K562 (cell line): Measurements from ENCODE around the gene LAPTM4A. TPM values are rescaled to one million over a fixed set of nuclear protein-coding genes. Genes with fewer than 3 reads are reported as not detected.
A peak's percentile ranks its signal among the peaks of the same experiment; 100 is the strongest.

Experiments
- ARID1B ChIP-seq: fragments of 450-650 bp; IDR thresholded peaks from 2 replicates; pipeline ENCODE4 v1.6.1; 2016; ENCODE audit warnings: antibody characterized with exemption, mild to moderate bottlenecking, inconsistent platforms
- CEBPB ChIP-seq: fragments of 450-650 bp; IDR thresholded peaks from 2 replicates; pipeline ENCODE4 v1.6.1; 2016; ENCODE audit warnings: missing genetic modification characterization, missing compliant biosample characterization
- CHCHD3 ChIP-seq: fragments of 250-450 bp; sonication (Bioruptor Pico); IDR thresholded peaks from 2 replicates; pipeline ENCODE4 v2.1.2; 2022; ENCODE audit warnings: mild to moderate bottlenecking
- CXXC5 ChIP-seq: fragments of 250-450 bp; sonication (Bioruptor Pico); IDR thresholded peaks from 2 replicates; pipeline ENCODE4 v1.8.0; 2022; ENCODE audit warnings: inconsistent platforms, mild to moderate bottlenecking, moderate library complexity
- EP300 ChIP-seq: IDR thresholded peaks from 2 replicates; pipeline ENCODE4 v1.6.1; 2012; ENCODE audit warnings: low read length, improper control_type of control experiment
- HDAC2 ChIP-seq: fragments of 450-650 bp; IDR thresholded peaks from 2 replicates; pipeline ENCODE4 v1.6.1; 2016; ENCODE audit warnings: mild to moderate bottlenecking
- HEY1 ChIP-seq: fragments of 250-450 bp; sonication (Bioruptor Pico); IDR thresholded peaks from 2 replicates; pipeline ENCODE4 v1.5.0; 2020; ENCODE audit warnings: mild to moderate bottlenecking, moderate library complexity, borderline replicate concordance
- HMG20B ChIP-seq: fragments of 250-450 bp; sonication (Bioruptor Pico); IDR thresholded peaks from 2 replicates; pipeline ENCODE4 v1.5.0; 2021; ENCODE audit warnings: mild to moderate bottlenecking
- KLF16 ChIP-seq: IDR thresholded peaks from 2 replicates; pipeline ENCODE4 v1.6.1; 2016; ENCODE audit warnings: antibody characterized with exemption
- MCM3 ChIP-seq: fragments of 450-650 bp; IDR thresholded peaks from 2 replicates; pipeline ENCODE4 v1.6.1; 2016
- MTA1 ChIP-seq: fragments of 450-650 bp; IDR thresholded peaks from 2 replicates; pipeline ENCODE4 v1.6.1; 2017; ENCODE audit warnings: borderline replicate concordance
- MYC ChIP-seq, 2 experiments: fragments of 250-450 bp in 1 of 2; sonication (Bioruptor Pico) in 1 of 2; IDR thresholded peaks; 2 replicates each; pipeline versions ENCODE4 v1.5.1 to v1.6.1; 2012 to 2021; ENCODE audit warnings: low read depth in 2 of 2, borderline replicate concordance in 1 of 2, improper control_type of control experiment in 1 of 2, low read length in 1 of 2, mild to moderate bottlenecking in 1 of 2, moderate library complexity in 1 of 2
- NCOR1 ChIP-seq: fragments of 450-650 bp; IDR thresholded peaks from 2 replicates; pipeline ENCODE4 v1.6.1; 2016; ENCODE audit warnings: mild to moderate bottlenecking, moderate library complexity
- NR2C1 ChIP-seq, 2 experiments: fragments of 450-650 bp; IDR thresholded peaks; 2 replicates each; pipeline ENCODE4 v1.6.1; 2017; ENCODE audit warnings: mild to moderate bottlenecking in 2 of 2, antibody characterized with exemption in 1 of 2, inconsistent platforms in 1 of 2, missing compliant biosample characterization in 1 of 2, missing genetic modification characterization in 1 of 2
- PHB ChIP-seq: fragments of 250-450 bp; sonication (Bioruptor Pico); IDR thresholded peaks from 2 replicates; pipeline ENCODE4 v1.5.0; 2021
- RCOR1 ChIP-seq, 2 experiments: IDR thresholded peaks; 2 replicates each; pipeline ENCODE4 v1.6.1; 2012; ENCODE audit warnings: low read depth in 2 of 2, low read length in 2 of 2, borderline replicate concordance in 1 of 2, improper control_type of control experiment in 1 of 2
- RNF2 ChIP-seq: sonication (generic); IDR thresholded peaks from 2 replicates; pipeline ENCODE4 v1.6.1; 2016
- SRF ChIP-seq, 2 experiments: fragments of 250-450, 450-650 bp in 1 of 2; sonication (Bioruptor Pico) in 1 of 2; sonication (generic) in 1 of 2; formaldehyde crosslinking; IDR thresholded peaks; 2 replicates each; pipeline versions ENCODE4 v1.5.0 to v1.5.1; 2020 to 2022; ENCODE audit warnings: mild to moderate bottlenecking in 1 of 2, missing genetic modification reagents in 1 of 2
- polyA plus RNA-seq, 8 experiments: library from polyadenylated mRNA; depleted of rRNA in 4 of 8; stranded (reverse) in 5 of 8; unstranded in 3 of 8; fragments of >200 nt; fragmentation: Nextera tagmentation in 2 of 8; fragmentation: Illumina TruSeq in 1 of 8; extraction: Ambion mirVana in 2 of 8; extraction: Trizol in 1 of 8; gene quantifications; 2 replicates each; pipeline versions ENCODE4 v1.2.1 to v1.2.3, GENCODE V29; 2011 to 2014; ENCODE audit warnings: inconsistent platforms in 1 of 8, missing spikeins in 1 of 8
- total RNA-seq, 7 experiments: library from RNA; depleted of rRNA in 6 of 7; stranded (reverse); fragments of >200 nt in 6 of 7; fragmentation: Illumina TruSeq in 2 of 7; extraction: Trizol in 2 of 7; gene quantifications; 2 replicates each; pipeline versions ENCODE4 v1.2.1 to v1.2.3, GENCODE V29; 2011 to 2021; ENCODE audit warnings: low replicate concordance in 1 of 7
- TF ChIP-seq, protein P1 (sequence below): IDR thresholded peaks from 3 replicates; pipeline ENCODE4 v1.6.1; 2011; ENCODE audit warnings: borderline replicate concordance, mild to moderate bottlenecking, moderate library complexity; ENCODE audit not compliant: insufficient read length; ENCODE audit errors: extremely low read depth
- TF ChIP-seq, protein P2 (sequence below): sonication (generic); formaldehyde crosslinking; IDR thresholded peaks from 2 replicates; pipeline ENCODE4 v1.8.1; 2023; ENCODE audit warnings: mild to moderate bottlenecking, missing genetic modification reagents, moderate library complexity
- TF ChIP-seq, protein P3 (sequence below): IDR thresholded peaks from 2 replicates; pipeline ENCODE4 v1.6.1; 2014; ENCODE audit warnings: antibody characterized with exemption
- TF ChIP-seq, protein P4 (sequence below): fragments of 450-650 bp; formaldehyde crosslinking; IDR thresholded peaks from 2 replicates; pipeline ENCODE4 v1.4.0; 2022; ENCODE audit warnings: mild to moderate bottlenecking, moderate library complexity

Gene LAPTM4A
- total and polyA plus RNA-seq, 9 of the 15 experiments (the other 6 are each of a cell fraction or from before 2014, with no cell fraction given), result 13.4 to 157 (median 50.1) TPM

DNA sequence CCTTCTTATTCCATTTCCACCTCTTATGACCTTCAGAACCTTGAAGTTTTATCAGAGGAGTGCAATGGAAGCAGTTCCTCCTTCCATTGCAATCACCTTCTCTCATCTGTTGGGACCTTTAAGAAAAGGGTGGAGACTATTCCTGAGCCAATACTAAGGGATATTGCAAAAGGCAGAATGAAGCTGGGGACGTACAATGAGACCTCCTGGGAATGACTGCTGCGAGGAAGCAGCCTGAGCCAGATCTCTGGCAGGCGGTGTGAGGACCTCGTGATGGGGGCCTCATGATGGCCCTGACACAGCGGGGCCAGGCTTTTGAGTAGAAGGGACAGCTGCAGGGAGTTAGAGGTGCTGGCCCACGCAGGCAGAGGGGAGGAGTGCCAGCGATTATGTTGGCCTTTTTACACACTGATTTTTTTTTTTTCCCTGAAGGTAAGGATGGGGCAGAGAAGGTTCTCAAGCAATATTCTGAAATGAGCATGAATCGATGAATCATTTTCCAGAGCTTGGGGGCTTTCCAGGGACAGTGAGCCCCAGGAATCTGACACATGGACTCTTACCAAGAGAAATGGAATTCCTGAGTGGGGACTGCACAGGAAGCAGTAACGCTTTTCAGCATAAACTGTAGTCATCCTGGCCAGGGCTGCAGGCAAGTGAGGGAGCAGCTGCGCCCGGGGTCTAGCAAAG is 40.0 kb upstream of the LAPTM4A start (continued):
- TF ChIP-seq, protein P1, sequence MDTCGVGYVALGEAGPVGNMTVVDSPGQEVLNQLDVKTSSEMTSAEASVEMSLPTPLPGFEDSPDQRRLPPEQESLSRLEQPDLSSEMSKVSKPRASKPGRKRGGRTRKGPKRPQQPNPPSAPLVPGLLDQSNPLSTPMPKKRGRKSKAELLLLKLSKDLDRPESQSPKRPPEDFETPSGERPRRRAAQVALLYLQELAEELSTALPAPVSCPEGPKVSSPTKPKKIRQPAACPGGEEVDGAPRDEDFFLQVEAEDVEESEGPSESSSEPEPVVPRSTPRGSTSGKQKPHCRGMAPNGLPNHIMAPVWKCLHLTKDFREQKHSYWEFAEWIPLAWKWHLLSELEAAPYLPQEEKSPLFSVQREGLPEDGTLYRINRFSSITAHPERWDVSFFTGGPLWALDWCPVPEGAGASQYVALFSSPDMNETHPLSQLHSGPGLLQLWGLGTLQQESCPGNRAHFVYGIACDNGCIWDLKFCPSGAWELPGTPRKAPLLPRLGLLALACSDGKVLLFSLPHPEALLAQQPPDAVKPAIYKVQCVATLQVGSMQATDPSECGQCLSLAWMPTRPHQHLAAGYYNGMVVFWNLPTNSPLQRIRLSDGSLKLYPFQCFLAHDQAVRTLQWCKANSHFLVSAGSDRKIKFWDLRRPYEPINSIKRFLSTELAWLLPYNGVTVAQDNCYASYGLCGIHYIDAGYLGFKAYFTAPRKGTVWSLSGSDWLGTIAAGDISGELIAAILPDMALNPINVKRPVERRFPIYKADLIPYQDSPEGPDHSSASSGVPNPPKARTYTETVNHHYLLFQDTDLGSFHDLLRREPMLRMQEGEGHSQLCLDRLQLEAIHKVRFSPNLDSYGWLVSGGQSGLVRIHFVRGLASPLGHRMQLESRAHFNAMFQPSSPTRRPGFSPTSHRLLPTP, result no peak
- TF ChIP-seq RNF2 (no peak), RCOR1 (IDR thresholded peaks at IDR 0.05; ENCODE audit: borderline replicate concordance in 1 of 2, low read depth in 2 of 2, low read length in 2 of 2) (peak in 1 of 2 experiments; percentile 46; a peak in 1 of 4 replicates), HMG20B (CRISPR knock-in tag) (no peak), CHCHD3 (CRISPR knock-in tag) (no peak), MYC (IDR thresholded peaks at IDR 0.05; ENCODE audit: low read depth, low read length) (peak; percentile 62; the same call in 1 of the 2 replicates), MYC (CRISPR knock-in tag; IDR thresholded peaks at IDR 0.05; ENCODE audit: borderline replicate concordance, low read depth) (no peak), NCOR1 (peak; percentile 28; the same call in 1 of the 2 replicates), CEBPB (tag) (peak; percentile 80), HEY1 (CRISPR knock-in tag) (0 out of 2 replicates have a peak, but pooled peaks have one; percentile 23), NR2C1 (IDR thresholded peaks at IDR 0.05) (no peak), NR2C1 (tag; IDR thresholded peaks at IDR 0.05) (0 out of 2 replicates have a peak, but pooled peaks have one; percentile 0), CXXC5 (CRISPR knock-in tag) (peak; percentile 41), EP300 (peak; percentile 83), HDAC2 (no peak), MTA1 (0 out of 2 replicates have a peak, but pooled peaks have one; percentile 6), SRF (CRISPR knock-in tag; IDR thresholded peaks at IDR 0.05) (no peak), PHB (no peak), ARID1B (peak; percentile 80), MCM3 (no peak), KLF16 (peak; percentile 55; the same call in 1 of the 2 replicates)
- TF ChIP-seq, protein P2, sequence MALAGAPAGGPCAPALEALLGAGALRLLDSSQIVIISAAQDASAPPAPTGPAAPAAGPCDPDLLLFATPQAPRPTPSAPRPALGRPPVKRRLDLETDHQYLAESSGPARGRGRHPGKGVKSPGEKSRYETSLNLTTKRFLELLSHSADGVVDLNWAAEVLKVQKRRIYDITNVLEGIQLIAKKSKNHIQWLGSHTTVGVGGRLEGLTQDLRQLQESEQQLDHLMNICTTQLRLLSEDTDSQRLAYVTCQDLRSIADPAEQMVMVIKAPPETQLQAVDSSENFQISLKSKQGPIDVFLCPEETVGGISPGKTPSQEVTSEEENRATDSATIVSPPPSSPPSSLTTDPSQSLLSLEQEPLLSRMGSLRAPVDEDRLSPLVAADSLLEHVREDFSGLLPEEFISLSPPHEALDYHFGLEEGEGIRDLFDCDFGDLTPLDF (CRISPR knock-in tag), result no peak
- TF ChIP-seq, protein P3, sequence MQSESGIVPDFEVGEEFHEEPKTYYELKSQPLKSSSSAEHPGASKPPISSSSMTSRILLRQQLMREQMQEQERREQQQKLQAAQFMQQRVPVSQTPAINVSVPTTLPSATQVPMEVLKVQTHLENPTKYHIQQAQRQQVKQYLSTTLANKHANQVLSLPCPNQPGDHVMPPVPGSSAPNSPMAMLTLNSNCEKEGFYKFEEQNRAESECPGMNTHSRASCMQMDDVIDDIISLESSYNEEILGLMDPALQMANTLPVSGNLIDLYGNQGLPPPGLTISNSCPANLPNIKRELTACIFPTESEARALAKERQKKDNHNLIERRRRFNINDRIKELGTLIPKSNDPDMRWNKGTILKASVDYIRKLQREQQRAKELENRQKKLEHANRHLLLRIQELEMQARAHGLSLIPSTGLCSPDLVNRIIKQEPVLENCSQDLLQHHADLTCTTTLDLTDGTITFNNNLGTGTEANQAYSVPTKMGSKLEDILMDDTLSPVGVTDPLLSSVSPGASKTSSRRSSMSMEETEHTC, result no peak
- TF ChIP-seq, protein P4, sequence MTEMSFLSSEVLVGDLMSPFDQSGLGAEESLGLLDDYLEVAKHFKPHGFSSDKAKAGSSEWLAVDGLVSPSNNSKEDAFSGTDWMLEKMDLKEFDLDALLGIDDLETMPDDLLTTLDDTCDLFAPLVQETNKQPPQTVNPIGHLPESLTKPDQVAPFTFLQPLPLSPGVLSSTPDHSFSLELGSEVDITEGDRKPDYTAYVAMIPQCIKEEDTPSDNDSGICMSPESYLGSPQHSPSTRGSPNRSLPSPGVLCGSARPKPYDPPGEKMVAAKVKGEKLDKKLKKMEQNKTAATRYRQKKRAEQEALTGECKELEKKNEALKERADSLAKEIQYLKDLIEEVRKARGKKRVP (CRISPR knock-in tag), result 0 out of 2 replicates have a peak, but pooled peaks have one; percentile 7
